Measurements from ENCODE around the gene ANKRD28. TPM values are rescaled to one million over a fixed set of nuclear protein-coding genes. Genes with fewer than 3 reads are reported as not detected.

Gene ANKRD28
- total and polyA plus RNA-seq, 2 of the 4 experiments (the other 2 are of a cell fraction): 52.6 to 211 TPM

- Histone ChIP-seq H4K91ac (ENCODE audit: insufficient read depth, low read depth, low read length) (no peak overlapping the region; the same call in 1 of the 2 replicates), H2AK9ac (replicated peaks; ENCODE audit: low read depth, low read length, poor library complexity) (no peak overlapping the region), H3K18ac (ENCODE audit: low read depth, low read length) (peak overlapping the region; percentile 25; the same call in 1 of the 2 replicates), H3K36me3 (ENCODE audit: control insufficient read depth, insufficient read depth, low read length) (peaks cover 7% of the 10 kb centered on the region), H3K56ac (ENCODE audit: extremely low read depth, insufficient read depth, low read length) (no peak overlapping the region; the same call in 1 of the 2 replicates), H3K23ac (ENCODE audit: low read depth, low read length) (peak overlapping the region; percentile 63; the same call in 1 of the 2 replicates), H3K27me3 (ENCODE audit: control insufficient read depth, insufficient read depth, low read length) (no peaks in the 10 kb centered on the region), H2BK120ac (ENCODE audit: low read depth, low read length) (no peak overlapping the region; the same call in 1 of the 2 replicates), H2BK20ac (ENCODE audit: low read depth, low read length) (no peak overlapping the region), H3K9ac (ENCODE audit: low read depth, low read length) (peak overlapping the region; percentile 100), H2BK15ac (ENCODE audit: low read depth, low read length) (no peak overlapping the region), H2AFZ (replicated peaks; ENCODE audit: low read length, poor library complexity) (no peak overlapping the region), H4K20me1 (ENCODE audit: insufficient read depth, low read length) (peaks cover 4% of the 10 kb centered on the region; the same call in 1 of the 2 replicates), H3K4me2 (ENCODE audit: low read depth, low read length) (peak overlapping the region; percentile 97), H3K9me3 (ENCODE audit: control insufficient read depth, insufficient read depth, low read length) (no peaks in the 10 kb centered on the region), H2BK5ac (ENCODE audit: low read depth, low read length, poor library complexity, severe bottlenecking) (peak overlapping the region; percentile 100), H3K14ac (replicated peaks; ENCODE audit: low read depth, low read length) (no peak overlapping the region), H3K27ac (ENCODE audit: insufficient read depth, low read length) (peak overlapping the region; percentile 65; the same call in 1 of the 2 replicates), H3K4ac (ENCODE audit: low read depth, low read length) (no peak overlapping the region), H4K8ac (ENCODE audit: low read depth in 2 of 2, low read length in 2 of 2) (no peak overlapping the region), H2AK5ac (ENCODE audit: low read depth, low read length) (no peak overlapping the region), H4K5ac (ENCODE audit: low read depth, low read length) (no peak overlapping the region), H3K9me1 (ENCODE audit: insufficient read depth, low read length) (no peaks in the 10 kb centered on the region), H3K79me1 (ENCODE audit: low read depth in 1 of 2, low read length in 2 of 2) (peaks cover 0 to 7% of the 10 kb centered on the region in 2 experiments; a peak in 1 of 4 replicates), H3K4me1 (ENCODE audit: control insufficient read depth, insufficient read depth, low read length) (0 out of 2 replicates have a peak, but pooled peaks cover 1% of the 10 kb centered on the region), H3K4me3 (ENCODE audit: insufficient read depth, low read depth, low read length) (peak overlapping the region; percentile 80)
- ATAC-seq (ENCODE audit: low read depth) (peak; percentile 5; the same call in 1 of the 2 replicates), DNase-seq (peak; percentile 87)
- ChIA-PET POLR2A (ENCODE audit: unreplicated experiment) (interaction anchor here (1.1 kb wide), 1 partner anchor 159 kb away, joined by 6 read pairs; no protein-coding TSS in a partner anchor), CTCF (interaction anchor here (1.0 kb wide), 2 partner anchors 64 to 99 kb away, joined by 3 to 6 read pairs; no protein-coding TSS in a partner anchor)
- dilution Hi-C loops (cut with HindIII; ENCODE audit: low sequenced_read_pairs, unreplicated experiment) (no loop called here), intact Hi-C loops (cut with micrococcal nuclease) (no loop called here), in situ Hi-C loops (cut with MboI; ENCODE audit: low sequenced_read_pairs) (no loop called here)
- TF ChIP-seq FOS (IDR thresholded peaks at IDR 0.05; ENCODE audit: low read depth, low read length) (peak; percentile 58), CEBPB (IDR thresholded peaks at IDR 0.05; ENCODE audit: low read depth, low read length) (peak; percentile 64), POLR2A (IDR thresholded peaks at IDR 0.05; ENCODE audit: low read depth, low read length) (no peak)
- no TSS peak for BruUV-seq (replicated peaks)
- no CpG with 5 or more reads among the region's 3 CpGs for WGBS, 2 experiments (ENCODE audit: extremely low coverage in 2 of 2, insufficient read length in 1 of 2)
Measured at GRCh38 chr3:15794303-15794771, 3.4 kb downstream of the ANKRD28 start.

Data from IMR-90 (cell line).